GDM1 (cell line): ENCODE measurements around the gene CCDC154.

Source experiments
- DNase-seq: peaks from one replicate; lab custom pipeline; 2025; lab: John Stamatoyannopoulos, UW

The CCDC154 gene

DNA sequence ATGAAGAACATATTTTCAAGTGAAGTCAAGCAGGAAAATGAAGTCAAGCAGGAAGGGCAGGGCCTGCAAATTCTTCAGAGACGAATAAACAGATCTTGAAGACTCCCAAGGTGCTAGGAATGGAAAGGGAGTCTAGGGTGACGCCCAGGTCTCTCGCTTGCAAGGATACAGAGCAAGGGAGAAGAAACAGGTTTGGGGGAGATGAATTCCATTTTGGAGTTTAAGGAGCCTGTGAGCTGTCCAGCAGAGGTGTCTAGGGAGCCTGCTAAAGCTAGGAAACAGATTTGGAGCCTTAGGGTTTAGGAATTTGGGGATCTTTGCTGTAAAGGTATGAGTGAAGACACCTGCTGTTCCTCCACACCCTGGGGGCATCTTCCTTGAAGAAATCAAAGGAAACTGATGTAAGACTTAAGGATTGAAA lies 27.8 kb downstream of the CCDC154 start:
- no peak for DNase-seq

DNA sequence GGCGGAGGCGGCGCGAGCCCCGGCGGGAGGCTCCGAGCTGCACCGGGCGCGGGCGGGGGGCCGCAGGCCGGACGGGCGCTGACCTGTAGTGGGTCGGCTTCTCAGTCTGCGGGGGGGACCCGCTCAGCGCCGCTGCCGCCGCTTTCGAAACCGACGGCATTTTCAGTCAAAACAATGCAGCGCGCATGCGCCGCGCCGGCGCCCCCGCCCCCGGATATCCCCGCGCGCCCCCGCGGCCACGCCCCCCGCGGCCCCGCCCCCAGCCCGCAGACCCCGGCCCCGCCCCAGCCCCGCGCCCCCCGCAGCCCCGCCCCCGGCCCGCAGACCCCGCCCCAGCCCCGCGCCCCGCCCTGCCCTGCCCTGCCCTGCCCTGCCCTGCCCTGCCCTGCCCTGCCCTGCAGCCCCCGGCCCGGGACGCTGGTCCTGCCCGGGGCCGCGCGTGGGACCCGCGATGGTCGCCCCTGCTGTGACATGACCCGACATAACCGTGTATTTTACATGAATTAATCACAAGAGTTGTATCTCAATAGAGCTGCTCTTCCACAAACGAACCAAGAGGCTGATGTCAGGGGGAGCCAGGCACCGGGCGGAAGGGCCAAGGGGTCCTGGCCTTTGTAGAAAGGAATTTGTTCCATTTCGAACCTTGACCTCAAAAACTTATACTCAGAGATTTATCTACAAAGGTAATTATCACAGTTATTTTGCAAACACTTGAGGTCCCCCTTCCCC lies 29.7 kb downstream of the CCDC154 start, which contains the start of gene UNKL:
TSS of gene UNKL (minus strand) at position 173 of the 729 bp plus-strand sequence. CDS start at position 160, 13 bp downstream.
- peak; percentile 47 for DNase-seq

DNA sequence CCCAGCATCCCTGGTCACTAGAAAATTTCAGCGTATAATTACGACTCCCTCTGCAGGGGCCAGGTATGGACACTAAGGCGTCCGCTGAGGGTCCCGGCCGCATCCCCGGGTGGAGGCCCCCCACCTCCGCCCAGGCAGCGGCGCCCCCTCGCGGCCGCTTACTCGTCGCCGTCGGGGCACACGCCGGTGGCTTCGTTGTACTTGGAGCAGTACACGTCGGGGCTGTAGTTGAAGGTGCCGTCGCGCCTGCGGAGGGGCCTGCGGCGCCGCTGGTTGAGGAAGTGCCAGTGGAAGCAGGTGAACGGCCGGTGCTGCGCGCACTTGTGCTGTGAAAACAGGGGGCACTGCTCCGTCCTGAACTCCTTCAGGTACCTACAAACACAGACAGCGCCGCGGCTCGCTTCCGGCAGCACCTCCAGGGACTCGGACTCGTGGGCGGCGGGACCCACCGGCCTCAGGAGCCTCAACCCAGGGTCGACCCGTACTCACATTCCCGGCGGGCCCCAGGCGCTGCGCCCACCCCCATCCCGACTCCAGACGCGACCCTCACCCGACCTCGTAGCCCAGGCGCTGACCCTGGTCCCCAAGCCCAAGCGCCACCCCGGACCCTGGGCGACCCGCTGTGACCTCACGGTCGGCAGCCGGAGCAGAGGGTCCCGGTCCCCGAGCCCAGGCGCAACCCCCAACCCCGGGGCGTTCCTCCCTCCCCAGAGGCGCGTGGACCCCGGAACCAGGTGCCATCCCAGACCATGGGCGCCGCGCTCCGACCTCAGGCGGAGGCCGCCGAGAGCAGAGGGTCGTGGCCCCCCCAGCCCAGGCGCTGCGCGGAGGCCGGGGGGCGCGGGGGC lies 30.4 kb downstream of the CCDC154 start:
- DNase-seq: peak; percentile 45

DNA sequence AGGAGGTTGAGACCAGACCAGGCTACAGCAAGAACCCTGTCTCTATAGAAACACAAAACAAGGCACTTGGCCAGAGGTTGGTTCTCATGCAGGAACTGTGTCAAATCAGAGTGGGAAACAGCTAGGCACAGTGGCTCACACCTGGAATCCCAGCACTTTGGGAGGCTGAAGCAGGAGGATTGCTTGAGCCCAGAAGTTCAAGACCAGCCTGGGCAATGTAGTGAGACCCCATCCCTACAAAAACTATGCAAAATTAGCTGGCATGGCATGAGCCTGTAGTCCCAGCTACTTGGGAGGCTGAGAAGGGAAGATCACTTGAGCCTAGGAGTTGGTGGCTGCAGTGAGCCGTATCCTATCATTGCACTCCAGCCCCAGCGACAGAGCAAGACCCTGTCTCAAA lies 31.5 kb downstream of the CCDC154 start:
- DNase-seq: no peak

DNA sequence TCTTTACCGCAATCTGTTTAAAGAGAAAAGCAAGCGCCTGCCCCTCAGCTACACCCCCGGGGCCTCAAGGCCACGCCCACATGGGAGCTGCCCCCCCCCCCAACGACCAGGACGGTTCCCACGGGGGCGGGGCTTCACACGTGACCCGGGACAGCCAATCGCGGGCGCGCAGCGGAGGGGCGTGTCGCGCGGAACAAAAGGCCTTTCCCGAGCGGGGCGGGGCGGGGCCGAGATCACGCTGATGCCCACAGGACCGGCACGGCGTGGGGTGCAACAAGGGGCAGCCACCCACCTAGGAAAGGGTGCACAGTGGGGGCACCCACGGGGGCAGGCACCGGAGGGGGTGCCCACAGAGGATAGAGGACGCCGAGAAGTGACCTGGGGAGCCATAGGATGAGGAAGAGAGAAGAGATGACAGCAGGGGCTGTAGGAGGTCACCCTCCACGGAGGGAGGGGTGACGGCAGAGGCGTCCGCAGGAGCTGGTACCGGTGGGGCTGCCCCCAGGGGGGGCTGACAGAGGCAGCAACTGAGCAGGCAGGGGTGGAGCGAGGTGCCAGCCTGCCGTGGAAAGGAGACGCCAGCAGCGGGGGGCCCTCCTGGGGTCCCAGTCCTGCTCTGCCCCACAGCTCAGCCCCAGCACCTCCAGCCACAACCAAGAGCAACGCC lies 36.1 kb downstream of the CCDC154 start:
- DNase-seq: peak; percentile 81

DNA sequence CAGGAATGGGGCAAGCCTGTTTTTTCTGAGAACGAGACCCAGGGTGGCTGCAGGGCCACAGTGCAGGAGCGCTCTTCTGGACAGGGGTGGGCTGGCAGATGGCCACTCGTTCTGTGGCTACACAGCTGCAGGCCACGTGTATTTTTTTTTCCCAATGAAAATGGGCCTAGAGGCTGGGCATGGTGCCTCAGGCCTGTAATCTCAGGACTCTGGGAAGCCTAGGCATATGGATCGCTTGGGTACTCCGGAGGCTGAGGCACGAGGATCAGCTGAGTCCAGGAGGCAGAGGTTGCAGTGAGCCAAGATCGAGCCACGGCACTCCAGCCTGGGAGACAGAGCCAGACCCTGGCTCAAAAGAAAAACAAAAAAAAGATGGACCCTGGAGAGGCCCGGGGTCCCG lies 36.6 kb downstream of the CCDC154 start:
- DNase-seq: no peak

DNA sequence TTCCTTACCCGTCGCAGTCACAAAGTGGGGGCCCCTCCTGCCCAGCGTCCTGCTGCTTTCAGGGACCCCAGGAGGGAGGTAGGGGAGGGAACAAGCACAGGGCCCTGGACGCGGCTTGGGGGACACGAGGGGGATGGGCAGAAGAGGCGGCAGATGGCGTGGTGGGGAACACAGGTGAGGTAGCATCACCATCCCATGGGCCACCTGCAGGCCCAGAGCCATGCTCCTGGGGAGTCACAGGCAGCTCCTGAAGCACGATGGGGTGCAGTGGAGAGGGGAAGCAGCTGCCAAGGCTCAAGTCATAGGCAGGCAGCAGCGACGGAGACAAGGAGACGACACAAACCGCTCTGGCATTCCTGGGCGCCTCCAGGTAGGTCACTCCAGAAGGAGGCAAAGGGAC lies 40.6 kb downstream of the CCDC154 start:
- DNase-seq: no peak

DNA sequence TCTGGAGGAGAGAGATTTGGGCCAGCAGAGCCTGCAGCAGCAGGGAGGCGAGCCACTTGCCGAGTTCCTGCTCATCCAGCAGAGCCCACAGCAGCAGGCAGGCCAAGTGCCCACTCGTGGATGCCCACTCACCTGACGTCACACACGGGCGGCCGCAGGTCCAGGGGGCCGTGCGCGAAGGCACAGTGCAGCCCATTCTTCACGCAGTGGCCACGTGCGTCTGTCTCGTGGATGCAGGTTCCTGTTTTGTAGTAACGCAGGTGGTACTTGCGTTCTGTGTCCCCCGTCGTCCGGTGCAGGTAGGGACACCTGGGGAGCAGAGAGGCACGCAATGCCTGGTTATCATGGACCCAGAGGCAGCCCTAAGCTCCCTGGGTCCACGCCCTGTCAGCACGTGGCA lies 41.3 kb downstream of the CCDC154 start:
- no peak for DNase-seq

DNA sequence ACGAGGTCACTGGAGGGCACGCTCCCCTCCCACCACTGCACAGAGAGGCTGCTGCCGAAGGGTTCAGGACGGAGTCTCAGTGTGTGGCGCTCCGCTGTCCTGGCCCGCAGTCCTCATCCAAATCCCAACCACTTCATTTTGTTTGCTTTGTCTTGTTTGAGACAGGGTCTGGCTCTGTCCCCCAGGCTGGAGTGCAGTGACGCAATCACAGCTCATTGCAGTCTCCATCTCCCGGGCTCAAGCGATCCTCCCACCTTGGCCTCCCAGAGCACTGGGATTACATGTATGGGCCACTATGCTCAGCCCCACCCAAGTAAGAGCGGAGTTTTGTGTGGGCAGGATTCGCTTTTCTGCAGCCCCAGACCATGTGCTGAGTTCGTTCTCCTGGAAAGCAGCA lies 42.6 kb downstream of the CCDC154 start:
- no peak for DNase-seq

DNA sequence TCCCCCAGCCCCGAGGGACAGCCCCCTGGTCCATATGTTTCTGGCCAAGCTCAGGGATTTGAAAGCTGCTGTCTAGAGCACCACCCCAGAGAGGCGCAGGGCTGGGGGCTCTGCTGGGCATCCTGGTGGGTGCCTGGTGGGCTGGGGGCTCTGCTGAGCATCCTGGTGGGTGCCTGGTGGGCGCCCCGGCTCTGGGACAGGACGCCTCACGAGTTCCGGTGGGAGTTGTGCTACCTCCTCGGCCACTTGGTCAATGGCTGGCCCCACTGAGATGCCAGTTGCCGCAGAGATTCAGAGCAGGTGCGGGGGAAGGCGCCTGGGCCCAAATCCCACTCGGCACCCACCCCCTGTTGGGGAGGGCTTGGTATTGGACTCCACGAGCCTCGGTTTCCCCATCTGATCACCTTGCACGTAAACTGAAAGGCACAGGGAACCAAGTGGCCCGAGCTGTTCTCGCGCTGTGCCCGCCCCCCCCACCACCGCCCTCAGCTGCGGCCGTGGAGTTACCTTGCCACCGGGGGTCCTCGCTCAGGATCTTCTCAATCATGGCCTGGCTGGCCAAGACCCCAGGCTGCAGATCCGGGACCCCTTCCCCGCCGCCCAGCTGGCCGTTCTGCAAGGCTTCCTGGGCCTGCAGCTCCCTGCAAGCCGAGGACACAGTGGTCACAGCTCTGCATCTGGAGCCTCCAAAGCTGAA lies 43.1 kb downstream of the CCDC154 start:
- no peak for DNase-seq

DNA sequence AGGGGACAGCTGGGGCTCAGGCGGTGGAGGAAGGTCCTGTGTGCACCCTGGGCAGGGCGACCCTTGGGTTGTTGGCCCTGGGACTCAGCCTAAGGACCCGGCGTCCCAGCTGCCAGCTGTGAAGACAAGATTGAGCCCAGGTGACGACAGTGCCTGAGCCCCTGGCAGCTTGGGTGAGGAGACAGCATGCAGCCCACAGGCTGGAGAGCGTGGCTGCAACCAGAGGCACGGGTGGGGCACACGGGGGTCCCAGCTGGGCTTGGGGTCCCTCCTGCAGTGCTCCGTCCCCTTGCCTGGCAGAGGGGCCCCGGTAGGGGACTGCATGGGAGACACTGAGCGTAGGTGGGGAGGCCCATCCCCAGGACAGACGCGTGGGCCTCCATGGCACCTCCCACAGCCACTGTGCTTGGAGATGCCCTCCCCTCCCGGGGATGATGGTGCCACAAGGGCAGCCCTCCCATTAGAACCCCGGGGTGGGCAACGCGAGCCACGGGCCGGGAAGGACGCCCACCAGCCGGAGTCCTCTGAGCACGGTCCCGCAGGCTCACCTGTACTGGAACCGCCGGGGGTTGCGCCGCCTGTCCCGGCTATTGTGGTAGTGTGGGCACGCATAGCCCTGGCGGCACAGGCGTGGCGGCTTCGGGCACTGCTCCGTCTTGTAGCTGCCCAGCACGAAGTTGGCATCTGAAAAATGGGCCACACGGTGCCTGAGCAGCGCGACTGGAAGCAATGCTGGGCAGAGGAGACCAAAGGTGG lies 45.4 kb downstream of the CCDC154 start:
- no peak for DNase-seq

DNA sequence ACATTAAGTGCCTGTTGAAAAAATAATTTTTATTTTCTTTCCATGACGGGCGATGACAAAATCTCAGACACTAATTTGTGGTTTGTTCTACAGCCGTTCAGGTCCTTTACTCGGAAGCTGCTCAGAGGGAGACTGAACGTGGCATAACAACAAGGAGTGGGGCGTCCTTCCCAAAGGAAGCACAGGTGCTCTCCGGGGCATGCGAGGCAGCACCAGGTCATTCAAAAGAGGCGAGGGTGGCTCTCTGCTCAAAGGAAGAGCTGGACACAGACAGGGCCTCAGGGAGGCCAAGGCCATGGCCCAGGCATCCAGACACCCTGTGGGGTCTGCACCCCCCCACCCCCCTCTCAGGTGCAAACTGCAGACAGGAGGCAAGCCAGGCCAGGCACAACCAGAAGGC lies 46.0 kb downstream of the CCDC154 start:
- no peak for DNase-seq

DNA sequence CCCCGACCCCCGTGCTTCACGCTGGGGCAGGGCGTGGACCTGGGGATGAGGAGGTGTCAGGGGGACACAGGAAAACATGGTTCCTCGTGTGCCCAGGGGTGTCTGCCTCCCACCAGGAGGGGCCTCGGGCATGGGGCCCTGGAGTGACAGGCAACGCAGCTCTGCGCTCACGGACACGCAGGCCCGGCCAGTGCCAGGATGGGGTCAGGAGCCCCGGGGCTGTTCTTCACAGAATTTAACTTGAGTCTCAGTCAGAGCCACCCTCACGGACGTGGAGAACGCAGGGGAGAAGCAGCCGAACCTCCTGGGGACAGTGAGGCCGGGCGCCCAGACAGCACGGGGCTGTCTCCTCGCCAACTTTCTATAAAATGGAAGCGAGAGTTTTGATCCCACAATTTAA lies 46.6 kb downstream of the CCDC154 start:
- no peak for DNase-seq

DNA sequence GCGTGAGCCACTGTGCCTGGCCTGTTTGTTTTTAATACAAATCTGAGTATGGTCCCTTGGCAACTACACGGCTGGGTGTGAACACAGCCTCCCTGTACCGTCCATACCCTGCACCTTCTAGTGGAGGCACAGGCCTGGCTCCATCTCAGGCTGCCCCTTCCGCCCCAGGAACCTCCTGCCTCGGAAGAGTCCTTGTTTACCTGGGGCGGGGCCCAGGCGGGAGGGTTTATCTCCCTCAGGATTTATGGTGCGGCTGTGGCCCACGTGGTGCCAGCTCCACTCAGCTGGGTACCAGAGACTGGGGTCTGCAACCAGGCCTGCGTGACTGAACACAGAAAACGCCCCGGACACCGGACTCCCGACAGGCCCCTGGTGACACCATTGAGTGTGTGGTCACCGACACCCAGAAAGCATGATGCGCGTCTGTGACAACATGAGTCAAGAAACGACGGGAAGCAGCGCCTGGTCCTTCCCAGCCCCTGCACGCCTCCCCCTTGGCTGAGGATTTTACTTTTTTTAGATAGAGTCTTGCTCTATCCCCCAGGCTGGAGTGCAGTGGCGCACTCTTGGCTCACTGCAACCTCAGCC lies 48.8 kb downstream of the CCDC154 start:
- DNase-seq: no peak

DNA sequence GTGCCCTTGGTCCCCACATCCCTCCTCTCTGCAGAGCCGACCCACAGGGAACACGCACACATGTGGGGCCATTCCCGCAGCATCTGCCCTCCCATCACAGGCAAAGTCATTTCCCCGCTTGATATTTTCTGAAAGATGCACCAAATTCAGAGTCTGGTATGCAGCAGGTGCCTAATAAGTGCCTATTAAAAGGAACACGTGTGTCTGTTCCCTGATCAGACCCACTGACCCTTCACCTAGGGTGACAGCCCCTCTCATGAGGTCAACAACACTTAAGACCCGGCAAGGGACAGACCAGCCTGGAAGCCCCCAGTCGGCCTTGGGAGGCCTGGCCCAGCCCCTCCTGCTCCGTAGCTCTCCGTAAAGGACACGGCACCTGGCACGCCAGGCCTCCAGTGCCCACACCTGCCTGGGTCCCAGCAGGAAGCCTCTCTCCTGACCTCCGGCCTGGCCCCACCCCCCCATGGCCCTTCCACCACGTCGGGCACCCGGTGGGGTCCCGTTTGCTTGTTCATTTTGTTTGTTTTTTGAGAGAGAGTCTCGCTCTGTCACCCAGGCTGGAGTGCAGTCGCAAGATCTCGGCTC lies 49.9 kb downstream of the CCDC154 start:
- DNase-seq: no peak

DNA sequence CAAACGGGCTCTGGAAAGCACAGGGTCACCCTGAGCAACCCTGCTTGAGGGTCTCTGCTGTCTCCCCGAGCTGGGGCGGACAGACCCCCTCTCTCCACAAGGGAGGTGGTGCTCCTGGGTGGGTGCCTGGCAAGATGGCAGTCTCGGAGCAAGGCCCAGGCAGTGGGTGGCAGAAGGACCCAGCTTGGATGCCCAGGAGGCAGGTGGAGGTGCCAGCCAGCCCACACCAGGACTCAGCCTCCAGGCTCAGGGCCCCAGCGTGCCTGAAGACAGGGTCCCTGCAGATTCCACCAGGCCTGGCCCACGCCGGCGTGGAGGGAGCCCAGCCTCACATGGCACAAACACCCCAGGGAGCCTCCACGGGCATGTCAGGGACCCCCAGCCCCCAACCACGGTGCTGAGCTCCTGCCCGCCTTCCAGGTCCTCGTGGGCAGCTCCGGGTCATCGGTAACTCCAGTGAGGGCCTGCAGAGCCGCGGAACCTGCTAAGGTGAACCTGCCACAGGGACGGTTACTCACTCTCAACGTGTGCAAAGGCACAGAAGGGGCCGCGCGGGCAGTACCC lies 50.7 kb downstream of the CCDC154 start:
- DNase-seq: no peak

DNA sequence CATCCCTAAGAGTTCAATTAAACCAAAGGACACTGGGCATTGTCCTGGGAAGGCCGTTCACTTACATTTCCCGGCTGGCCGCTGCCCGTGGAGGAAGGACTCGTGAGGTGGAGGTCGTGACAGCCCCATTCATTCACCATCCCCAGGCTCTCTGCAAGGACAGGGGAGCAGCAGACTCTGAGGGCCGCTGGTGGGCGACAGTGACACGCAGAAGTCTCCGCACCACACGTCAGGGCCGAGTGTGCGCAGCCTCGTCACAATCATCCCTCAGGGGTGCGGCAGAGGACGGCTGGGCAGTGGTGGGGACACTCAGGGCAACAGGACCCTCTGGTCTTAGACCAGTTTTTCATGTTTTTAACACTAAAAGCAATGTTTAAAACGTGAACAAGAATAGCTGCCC lies 51.5 kb downstream of the CCDC154 start:
- DNase-seq: no peak

DNA sequence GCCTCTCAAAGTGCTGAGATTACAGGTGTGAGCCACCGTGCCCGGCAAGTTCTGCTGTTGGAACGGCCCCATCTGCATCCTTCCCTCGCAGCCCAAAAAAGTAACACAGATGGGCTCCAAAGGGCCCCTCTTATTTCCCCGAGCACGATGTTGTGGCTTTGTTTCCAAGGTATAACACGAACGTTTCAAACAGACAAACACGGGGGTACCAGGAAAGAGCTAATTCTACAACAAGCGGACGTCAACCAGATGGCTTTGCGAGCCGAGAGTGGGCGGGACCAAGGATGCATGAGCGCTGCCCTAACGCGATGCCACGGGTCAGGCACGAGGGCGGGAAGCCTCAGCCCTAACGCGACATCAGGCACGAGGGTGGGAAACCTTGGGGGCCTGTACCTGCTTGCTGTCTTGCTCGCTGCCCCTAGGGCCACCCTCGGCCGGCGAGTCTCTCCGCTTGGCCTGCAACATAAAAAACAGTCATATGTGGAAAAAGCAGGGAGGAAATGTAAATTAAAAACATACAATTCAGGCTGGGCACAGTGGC lies 54.0 kb downstream of the CCDC154 start:
- no peak for DNase-seq

DNA sequence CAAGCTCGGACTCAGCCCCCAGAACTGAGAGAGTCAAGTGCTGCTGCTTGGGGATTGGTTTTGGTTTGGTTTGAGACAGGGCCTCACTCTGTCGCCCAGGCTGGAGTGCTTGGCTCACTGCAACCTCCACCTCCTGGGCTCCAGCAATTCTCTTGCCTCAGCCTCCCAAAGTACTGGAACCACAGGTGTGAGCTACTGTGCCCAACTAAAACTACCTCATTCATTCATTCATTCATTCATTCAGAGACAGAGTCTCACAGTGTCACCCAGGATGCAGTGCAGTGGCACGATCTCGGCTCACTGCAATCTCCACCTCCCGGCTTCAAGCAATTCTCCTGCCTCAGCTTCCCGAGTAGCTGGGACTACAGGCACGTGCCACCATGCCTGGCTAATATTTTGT lies 54.6 kb downstream of the CCDC154 start:
- DNase-seq: no peak

DNA sequence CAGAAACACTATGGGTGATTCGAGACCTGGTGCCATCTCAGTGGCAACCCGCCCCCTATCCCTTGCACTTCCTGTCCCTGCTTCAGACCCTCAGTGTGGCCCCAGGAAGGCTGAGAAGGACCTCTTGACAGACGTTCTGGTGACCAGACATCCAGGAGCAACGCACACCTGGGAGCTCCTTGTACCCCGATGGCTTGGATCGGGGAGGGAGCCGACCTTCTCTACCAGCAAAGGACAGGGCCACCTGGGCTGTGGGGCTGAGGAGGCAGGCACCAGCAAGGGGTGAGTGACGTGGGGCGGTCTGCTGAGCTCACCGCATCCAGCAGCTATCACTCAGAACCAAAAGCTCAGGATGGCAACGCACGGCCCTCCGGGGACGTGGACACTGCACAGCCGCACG lies 57.0 kb downstream of the CCDC154 start:
- no peak for DNase-seq
